HG02610 (cell line): ENCODE measurements around the gene TLR5.

Experiments
- ATAC-seq: cut with Tn5 transposase; IDR thresholded peaks from one replicate; pipeline ENCODE4 v1.9.1; 2021; ENCODE audit warnings: mild to moderate bottlenecking, moderate library complexity; ENCODE audit not compliant: unreplicated experiment

TLR5 gene

GRCh38 chr1:223152399-223152798 is 9.4 kb upstream of the TLR5 start:
- ATAC-seq = no peak

GRCh38 chr1:223150443-223150842 is 7.4 kb upstream of the TLR5 start:
- no peak for ATAC-seq

- no peak for ATAC-seq
Observed at GRCh38 chr1:223147873-223148272, 4.8 kb upstream of the TLR5 start.

GRCh38 chr1:223147409-223147808 is 4.4 kb upstream of the TLR5 start:
- ATAC-seq = no peak

- ATAC-seq = no peak
Observed at GRCh38 chr1:223146745-223147144, 3.7 kb upstream of the TLR5 start.

- no peak for ATAC-seq
Observed at GRCh38 chr1:223144914-223145313, 1.9 kb upstream of the TLR5 start.

GRCh38 chr1:223144431-223144830 is 1.4 kb upstream of the TLR5 start:
- no peak for ATAC-seq

- ATAC-seq = no peak
Observed at GRCh38 chr1:223143537-223144248, 645 bp upstream of the TLR5 start.

- ATAC-seq = no peak
Observed at GRCh38 chr1:223142269-223142668, 779 bp downstream of the TLR5 start.

GRCh38 chr1:223140611-223141405 is 2.2 kb downstream of the TLR5 start:
- ATAC-seq = no peak

- no peak for ATAC-seq
Observed at GRCh38 chr1:223137455-223138085, 5.5 kb downstream of the TLR5 start.

- no peak for ATAC-seq
Observed at GRCh38 chr1:223136086-223136485, 7.0 kb downstream of the TLR5 start.

GRCh38 chr1:223135176-223135942 is 7.7 kb downstream of the TLR5 start:
- ATAC-seq = no peak

GRCh38 chr1:223133824-223134435 is 9.1 kb downstream of the TLR5 start:
- ATAC-seq = peak; percentile 80

GRCh38 chr1:223133306-223133823 is 9.7 kb downstream of the TLR5 start:
- ATAC-seq = no peak

- ATAC-seq = peak; percentile 53
Observed at GRCh38 chr1:223129229-223129901, 13.7 kb downstream of the TLR5 start.

GRCh38 chr1:223126741-223127140 is 16.3 kb downstream of the TLR5 start:
- ATAC-seq = no peak

- ATAC-seq = no peak
Observed at GRCh38 chr1:223125766-223126165, 17.3 kb downstream of the TLR5 start.

- no peak for ATAC-seq
Observed at GRCh38 chr1:223123011-223123610, 19.9 kb downstream of the TLR5 start.
